ENCODE results near the gene ACAP1. TPM values are rescaled to one million over a fixed set of nuclear protein-coding genes. Genes with fewer than 3 reads are reported as not detected.
"Not testable (repeated sequence)": the region's sequence is repeated elsewhere in the genome, so short reads cannot be mapped to it uniquely, and the experiment has no call there.

The ACAP1 gene
- total and polyA plus RNA-seq, 4 donors = 1.1 to 7.4 (median 4.7) TPM

DNA sequence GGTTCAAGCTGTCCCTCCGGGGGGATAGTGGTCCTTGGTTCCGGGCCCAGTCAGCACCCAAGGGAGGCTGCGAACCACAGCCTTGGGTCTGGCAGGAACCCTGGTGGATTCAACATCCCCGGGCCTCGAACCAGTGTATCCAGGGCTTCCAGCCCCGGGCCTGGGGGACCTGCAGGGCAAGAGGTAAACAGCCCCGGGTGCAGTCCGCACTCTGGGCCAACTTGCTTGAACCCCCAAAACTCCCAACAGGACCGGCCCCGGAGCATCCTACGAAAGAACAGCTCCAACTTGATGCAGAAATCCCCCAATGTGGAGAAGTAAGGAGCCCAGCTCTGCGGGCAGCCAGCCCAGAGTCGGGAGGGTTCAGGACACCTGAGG is 5.7 kb upstream of the ACAP1 start:
- Histone ChIP-seq H3K27ac (ENCODE audit: low read depth in 1 of 2, low read length in 2 of 2) (peak overlapping the region; percentile 65 to 82), H3K4me3 (ENCODE audit: low read depth in 1 of 3, low read length in 3 of 3) (peak overlapping the region in 2 of 3 donors; percentile 15 to 84), H3K9ac (ENCODE audit: low read depth in 1 of 2, low read length in 2 of 2) (no peak overlapping the region), H3K9me3 (ENCODE audit: control insufficient read depth in 4 of 4, low read length in 3 of 4) (no peaks in the 10 kb centered on the region), H3K36me3 (ENCODE audit: control insufficient read depth in 4 of 4, insufficient read depth in 3 of 4, low read depth in 1 of 4, low read length in 3 of 4) (peaks cover 0 to 9% (median 3%) of the 10 kb centered on the region in 4 donors), H3K4me1 (ENCODE audit: control insufficient read depth in 4 of 4, insufficient read depth in 4 of 4, low read length in 3 of 4) (peaks cover 8 to 22% (median 15%) of the 10 kb centered on the region in 4 donors), H3K27me3 (ENCODE audit: control insufficient read depth in 4 of 4, insufficient read depth in 4 of 4, low read length in 3 of 4) (no peaks in the 10 kb centered on the region)
- TF ChIP-seq HNF4A (conservative IDR thresholded peaks at IDR 0.05) (no peak), ZBTB33 (IDR thresholded peaks at IDR 0.05) (no peak), SP1 (IDR thresholded peaks at IDR 0.05) (no peak), ATF3 (IDR thresholded peaks at IDR 0.05) (no peak), JUND (IDR thresholded peaks at IDR 0.05) (no peak), GABPA (IDR thresholded peaks at IDR 0.05 in 1 of 2, conservative IDR thresholded peaks at IDR 0.05 in 1 of 2) (no peak), RXRA (IDR thresholded peaks at IDR 0.05) (no peak), NR2F2 (IDR thresholded peaks at IDR 0.05) (no peak)
- TF ChIP-seq, protein P1, sequence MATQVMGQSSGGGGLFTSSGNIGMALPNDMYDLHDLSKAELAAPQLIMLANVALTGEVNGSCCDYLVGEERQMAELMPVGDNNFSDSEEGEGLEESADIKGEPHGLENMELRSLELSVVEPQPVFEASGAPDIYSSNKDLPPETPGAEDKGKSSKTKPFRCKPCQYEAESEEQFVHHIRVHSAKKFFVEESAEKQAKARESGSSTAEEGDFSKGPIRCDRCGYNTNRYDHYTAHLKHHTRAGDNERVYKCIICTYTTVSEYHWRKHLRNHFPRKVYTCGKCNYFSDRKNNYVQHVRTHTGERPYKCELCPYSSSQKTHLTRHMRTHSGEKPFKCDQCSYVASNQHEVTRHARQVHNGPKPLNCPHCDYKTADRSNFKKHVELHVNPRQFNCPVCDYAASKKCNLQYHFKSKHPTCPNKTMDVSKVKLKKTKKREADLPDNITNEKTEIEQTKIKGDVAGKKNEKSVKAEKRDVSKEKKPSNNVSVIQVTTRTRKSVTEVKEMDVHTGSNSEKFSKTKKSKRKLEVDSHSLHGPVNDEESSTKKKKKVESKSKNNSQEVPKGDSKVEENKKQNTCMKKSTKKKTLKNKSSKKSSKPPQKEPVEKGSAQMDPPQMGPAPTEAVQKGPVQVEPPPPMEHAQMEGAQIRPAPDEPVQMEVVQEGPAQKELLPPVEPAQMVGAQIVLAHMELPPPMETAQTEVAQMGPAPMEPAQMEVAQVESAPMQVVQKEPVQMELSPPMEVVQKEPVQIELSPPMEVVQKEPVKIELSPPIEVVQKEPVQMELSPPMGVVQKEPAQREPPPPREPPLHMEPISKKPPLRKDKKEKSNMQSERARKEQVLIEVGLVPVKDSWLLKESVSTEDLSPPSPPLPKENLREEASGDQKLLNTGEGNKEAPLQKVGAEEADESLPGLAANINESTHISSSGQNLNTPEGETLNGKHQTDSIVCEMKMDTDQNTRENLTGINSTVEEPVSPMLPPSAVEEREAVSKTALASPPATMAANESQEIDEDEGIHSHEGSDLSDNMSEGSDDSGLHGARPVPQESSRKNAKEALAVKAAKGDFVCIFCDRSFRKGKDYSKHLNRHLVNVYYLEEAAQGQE (IDR thresholded peaks at IDR 0.05) = no peak
- DNase-seq (ENCODE audit: low spot score) = no peak
- WGBS = 75% methylated on average over 13 of the region's 13 CpGs

- TF ChIP-seq RXRA (IDR thresholded peaks at IDR 0.05) (no peak), HNF4G (IDR thresholded peaks at IDR 0.05) (no peak), HNF4A (conservative IDR thresholded peaks at IDR 0.05) (no peak), YY1 (IDR thresholded peaks at IDR 0.05) (no peak), GABPA (IDR thresholded peaks at IDR 0.05 in 1 of 2, conservative IDR thresholded peaks at IDR 0.05 in 1 of 2) (no peak)
- no peak overlapping the region for H3K27ac ChIP-seq (ENCODE audit: low read depth in 1 of 2, low read length in 2 of 2)
These were observed 4.2 kb upstream of the ACAP1 start for GRCh38 chr17:7332111-7332510.

GRCh38 chr17:7332600-7333069 is 3.7 kb upstream of the ACAP1 start:
- not testable (repeated sequence) for DNase-seq (ENCODE audit: low spot score); H3K4me3 ChIP-seq (ENCODE audit: low read depth in 1 of 3, low read length in 3 of 3); H3K27me3 ChIP-seq (ENCODE audit: control insufficient read depth in 4 of 4, insufficient read depth in 4 of 4, low read length in 3 of 4); H3K27ac ChIP-seq (ENCODE audit: low read depth in 1 of 2, low read length in 2 of 2); H3K36me3 ChIP-seq (ENCODE audit: control insufficient read depth in 4 of 4, insufficient read depth in 3 of 4, low read depth in 1 of 4, low read length in 3 of 4); H3K9me3 ChIP-seq (ENCODE audit: control insufficient read depth in 4 of 4, low read length in 3 of 4); H3K9ac ChIP-seq (ENCODE audit: low read depth in 1 of 2, low read length in 2 of 2)
- WGBS = 51% methylated on average over 14 of the region's 14 CpGs
- peaks cover 8 to 21% (median 15%) of the 10 kb centered on the region in 4 donors for H3K4me1 ChIP-seq (ENCODE audit: control insufficient read depth in 4 of 4, insufficient read depth in 4 of 4, low read length in 3 of 4)

More at GRCh38 chr17:7332111-7332510, 4.2 kb upstream of the ACAP1 start:
- peaks cover 8 to 22% (median 15%) of the 10 kb centered on the region in 4 donors for H3K4me1 ChIP-seq (ENCODE audit: control insufficient read depth in 4 of 4, insufficient read depth in 4 of 4, low read length in 3 of 4)
- no peaks in the 10 kb centered on the region for H3K9me3 ChIP-seq (ENCODE audit: control insufficient read depth in 4 of 4, low read length in 3 of 4)
- peaks cover 0 to under 1% (median 0%) of the 10 kb centered on the region in 4 donors for H3K36me3 ChIP-seq (ENCODE audit: control insufficient read depth in 4 of 4, insufficient read depth in 3 of 4, low read depth in 1 of 4, low read length in 3 of 4)
- H3K9ac ChIP-seq (ENCODE audit: low read depth in 1 of 2, low read length in 2 of 2) = no peak overlapping the region
- no peak for DNase-seq (ENCODE audit: low spot score)
- 51% methylated on average over 7 of the region's 7 CpGs for WGBS
- H3K4me3 ChIP-seq (ENCODE audit: low read depth in 1 of 3, low read length in 3 of 3) = no peak overlapping the region
- no peaks in the 10 kb centered on the region for H3K27me3 ChIP-seq (ENCODE audit: control insufficient read depth in 4 of 4, insufficient read depth in 4 of 4, low read length in 3 of 4)
